ENCODE results near the gene MRPS18A.

MRPS18A gene

GRCh38 chr6:43622541-43622940 lies 65.0 kb downstream of the MRPS18A start:
- no peak for TF ChIP-seq SUZ12 (IDR thresholded peaks at IDR 0.05; ENCODE audit: extremely low read depth, insufficient read depth, insufficient read length)
- no peak for TF ChIP-seq YY1 (IDR thresholded peaks at IDR 0.05; ENCODE audit: insufficient read depth, insufficient read length)
- TF ChIP-seq ZNF274 (IDR thresholded peaks at IDR 0.05; ENCODE audit: low read depth, low read length), result no peak
- no peaks in the 10 kb centered on the region for H3K9me3 ChIP-seq (ENCODE audit: insufficient read depth, low read length)
- H3K4me1 ChIP-seq (ENCODE audit: insufficient read depth, insufficient read length), result no peaks in the 10 kb centered on the region
- peaks cover 77% of the 10 kb centered on the region for H3K36me3 ChIP-seq (ENCODE audit: insufficient read depth, insufficient read length, low read length)
- no peak overlapping the region for H3K4me3 ChIP-seq (ENCODE audit: insufficient read length, low read depth)
- DNase-seq (ENCODE audit: low read depth, low spot score), result no peak
- no peaks in the 10 kb centered on the region for H3K27me3 ChIP-seq (ENCODE audit: insufficient read depth, insufficient read length)
- no peak overlapping the region for H3K9ac ChIP-seq (ENCODE audit: insufficient read length, low read depth)

GRCh38 chr6:43621836-43622180 lies 65.8 kb downstream of the MRPS18A start:
- Histone ChIP-seq H3K4me1 (ENCODE audit: insufficient read depth, insufficient read length) (no peaks in the 10 kb centered on the region), H3K4me3 (ENCODE audit: insufficient read length, low read depth) (no peak overlapping the region), H3K9me3 (ENCODE audit: insufficient read depth, low read length) (no peaks in the 10 kb centered on the region), H3K27me3 (ENCODE audit: insufficient read depth, insufficient read length) (no peaks in the 10 kb centered on the region), H3K36me3 (ENCODE audit: insufficient read depth, insufficient read length, low read length) (peaks cover 69% of the 10 kb centered on the region), H3K9ac (ENCODE audit: insufficient read length, low read depth) (no peak overlapping the region)
- no peak for DNase-seq (ENCODE audit: low read depth, low spot score)
- TF ChIP-seq YY1 (IDR thresholded peaks at IDR 0.05; ENCODE audit: insufficient read depth, insufficient read length), result no peak
- TF ChIP-seq ZNF274 (IDR thresholded peaks at IDR 0.05; ENCODE audit: low read depth, low read length), result no peak
- no peak for TF ChIP-seq SUZ12 (IDR thresholded peaks at IDR 0.05; ENCODE audit: extremely low read depth, insufficient read depth, insufficient read length)
